ENCODE results near the gene SLC18A3. TPM values are rescaled to one million over a fixed set of nuclear protein-coding genes. Genes with fewer than 3 reads are reported as not detected.

SLC18A3 gene
- total RNA-seq, 1 experiment from 2014 or later = not detected

DNA sequence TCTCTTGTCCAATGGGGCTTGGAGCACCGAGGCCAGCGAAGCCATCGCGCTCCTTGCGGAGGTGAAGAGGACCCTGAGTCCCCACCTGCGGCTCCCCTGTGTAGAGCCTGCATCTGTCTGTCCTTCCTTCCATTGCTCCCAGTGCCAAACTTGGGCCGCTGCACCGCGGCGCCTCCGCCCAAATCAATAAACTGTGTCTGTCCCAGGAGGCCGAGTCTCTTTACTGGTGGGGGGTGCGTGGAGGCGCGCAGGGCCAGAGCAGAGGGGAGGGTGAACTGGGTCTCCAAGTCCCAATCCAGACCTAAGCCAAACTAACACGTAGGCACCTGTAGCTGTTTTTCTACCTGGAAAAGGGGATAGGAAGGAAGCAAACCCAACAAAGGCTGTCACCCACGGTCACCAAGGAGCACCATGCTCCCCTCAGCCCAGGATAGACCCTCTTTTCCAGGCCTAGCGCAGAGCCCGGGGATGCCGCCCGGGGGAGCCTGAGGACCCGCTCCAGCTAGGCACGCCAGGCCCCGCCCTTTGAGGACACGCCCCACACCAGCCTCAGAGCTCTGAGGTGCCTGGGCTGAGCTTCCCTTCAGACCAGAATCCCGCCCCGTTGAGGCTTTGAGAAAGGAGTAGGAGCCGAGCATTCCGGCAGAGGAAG, 2.5 kb downstream of the SLC18A3 start:
- Histone ChIP-seq H3F3A (ENCODE audit: low read length, unreplicated experiment) (no peaks in the 10 kb centered on the region), H4K20me1 (ENCODE audit: low read length) (0 out of 2 replicates have a peak, but pooled peaks cover 2% of the 10 kb centered on the region), H3K9ac (ENCODE audit: low read length) (no peak overlapping the region), H3K4me3 (ENCODE audit: low read length) (no peak overlapping the region), H3K79me2 (ENCODE audit: low read length) (no peaks in the 10 kb centered on the region), H3K4me1 (ENCODE audit: insufficient read depth, low read length) (no peaks in the 10 kb centered on the region), H3K27ac (ENCODE audit: low read length) (no peak overlapping the region), H3K4me2 (ENCODE audit: low read length) (no peak overlapping the region), H3K36me3 (ENCODE audit: low read depth, low read length) (no peaks in the 10 kb centered on the region), H2AFZ (ENCODE audit: low read length) (no peak overlapping the region), H3K27me3 (ENCODE audit: low read length) (peaks cover 96% of the 10 kb centered on the region), H3K9me3 (ENCODE audit: low read length) (no peaks in the 10 kb centered on the region), H3K9me2 (replicated peaks; ENCODE audit: low read length) (no peaks in the 10 kb centered on the region)
- ChIA-PET POLR2A (ENCODE audit: unreplicated experiment) (no interaction called here), CTCF (no interaction called here)
- ATAC-seq (peak; percentile 41), DNase-seq (peak; percentile 47)
- intact Hi-C loops (cut with micrococcal nuclease) = no loop called here
- no TSS peak for BruUV-seq (replicated peaks)
- no peak for TF ChIP-seq EZH2phosphoT487 (IDR thresholded peaks at IDR 0.05; ENCODE audit: borderline replicate concordance, low read length)
- TF ChIP-seq CTCF (conservative IDR thresholded peaks at IDR 0.05; ENCODE audit: low read depth, low read length) = 0 out of 2 replicates have a peak, but pooled peaks have one; percentile 27
- TF ChIP-seq EZH2 (IDR thresholded peaks at IDR 0.05; ENCODE audit: low read length, unreplicated experiment) = no peak

DNA sequence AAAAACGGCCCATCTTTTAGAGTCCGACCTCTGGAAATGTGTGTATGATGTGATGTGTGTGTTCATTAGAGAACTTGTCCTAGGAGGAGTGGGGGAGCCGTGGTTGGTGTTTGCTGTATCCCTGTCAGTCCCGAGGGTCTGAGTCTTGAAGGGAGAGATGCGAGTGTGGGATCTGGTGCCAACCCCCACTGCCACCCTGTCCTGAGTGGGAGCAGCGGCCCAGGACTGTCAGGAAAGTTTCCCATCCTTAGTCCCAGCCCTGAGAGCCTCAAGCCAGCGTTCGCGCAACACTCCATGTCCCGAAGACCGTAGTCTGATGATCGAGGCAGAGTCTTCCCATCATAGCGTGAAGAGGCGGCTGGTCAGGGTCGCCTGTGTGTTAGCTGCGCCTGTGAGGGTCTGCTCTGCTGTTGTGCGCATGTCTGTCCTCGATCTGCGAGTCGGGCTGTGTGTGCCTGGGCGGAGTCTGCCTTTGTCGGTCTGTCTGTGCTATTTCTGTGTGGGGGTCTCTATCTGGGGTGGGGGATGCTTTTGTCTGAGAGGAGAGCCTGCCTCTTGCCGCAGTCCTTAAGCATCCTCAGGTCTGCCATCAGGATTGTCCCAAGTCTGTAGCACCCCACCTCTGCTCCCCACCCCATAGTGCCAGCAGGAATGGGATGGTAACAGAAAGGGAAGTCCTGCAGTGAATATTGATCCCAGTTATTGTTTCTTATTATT, 3.2 kb downstream of the SLC18A3 start:
- Histone ChIP-seq H3K27me3 (ENCODE audit: low read length) (peaks cover 96% of the 10 kb centered on the region), H3K36me3 (ENCODE audit: low read depth, low read length) (no peaks in the 10 kb centered on the region)
- POLR2A ChIA-PET (ENCODE audit: unreplicated experiment) = no interaction called here

More for the DNA sequence above, 3.2 kb downstream of the SLC18A3 start:
- H3K27ac ChIP-seq (ENCODE audit: low read length) = no peak overlapping the region
- H3K9me3 ChIP-seq (ENCODE audit: low read length) = no peaks in the 10 kb centered on the region
- ATAC-seq = no peak
- no peaks in the 10 kb centered on the region for H4K20me1 ChIP-seq (ENCODE audit: low read length)
- intact Hi-C loops (cut with micrococcal nuclease) = no loop called here
- H3K4me3 ChIP-seq (ENCODE audit: low read length) = no peak overlapping the region
- TF ChIP-seq CTCF (conservative IDR thresholded peaks at IDR 0.05; ENCODE audit: low read depth, low read length) (no peak), EZH2phosphoT487 (IDR thresholded peaks at IDR 0.05; ENCODE audit: borderline replicate concordance, low read length) (peak; percentile 44; the same call in 1 of the 2 replicates), EZH2 (IDR thresholded peaks at IDR 0.05; ENCODE audit: low read length, unreplicated experiment) (peak; percentile 69)
- CTCF ChIA-PET = no interaction called here
- H3K9me2 ChIP-seq (replicated peaks; ENCODE audit: low read length) = no peaks in the 10 kb centered on the region
- DNase-seq = no peak
- no peak overlapping the region for H3K4me2 ChIP-seq (ENCODE audit: low read length)
- no TSS peak for BruUV-seq (replicated peaks)
- H2AFZ ChIP-seq (ENCODE audit: low read length) = no peak overlapping the region
- no peaks in the 10 kb centered on the region for H3K4me1 ChIP-seq (ENCODE audit: insufficient read depth, low read length)
- no peak overlapping the region for H3K9ac ChIP-seq (ENCODE audit: low read length)
- H3K79me2 ChIP-seq (ENCODE audit: low read length) = no peaks in the 10 kb centered on the region
- H3F3A ChIP-seq (ENCODE audit: low read length, unreplicated experiment) = no peaks in the 10 kb centered on the region

Measured in PC-3 (cell line).